ENCODE results near the gene ZMYND10. TPM values are rescaled to one million over a fixed set of nuclear protein-coding genes. Genes with fewer than 3 reads are reported as not detected.
A peak's percentile ranks its signal among the peaks of the same experiment; 100 is the strongest.

The ZMYND10 gene
- total and polyA plus RNA-seq, 10 donors = 0.56 to 2.2 (median 1.2) TPM; not detected in 1

GRCh38 chr3:50358911-50359759, 13.6 kb upstream of the ZMYND10 start, which contains the start of gene TMEM115:
TMEM115 (minus strand) TSS chr3:50359521; CDS start chr3:50359063, 458 bp downstream.
- peaks cover 29 to 60% (median 48%) of the 10 kb centered on the region in 6 donors for H3K4me1 ChIP-seq
- peak within 1 kb of the TSS; percentile 61 to 97 (median 86) for H3K4me3 ChIP-seq
- DNase-seq = peak; percentile 99
- H3K9me3 ChIP-seq = no peaks in the 10 kb centered on the region
- intact Hi-C loops (cut with DNase I; ENCODE audit: low total_unique reads) = no loop called here
- TF ChIP-seq POLR2A (IDR thresholded peaks at IDR 0.05) (peak in 2 of 3 donors; percentile 12 to 54), CTCF (IDR thresholded peaks at IDR 0.05 in 8 of 11, conservative IDR thresholded peaks at IDR 0.05 in 3 of 11) (peak in 1 of 11 experiments; percentile 23), POLR2AphosphoS5 (IDR thresholded peaks at IDR 0.05) (peak; percentile 91 to 95 (median 93))
- H3K36me3 ChIP-seq = peaks cover 0 to 45% (median 24%) of the 10 kb centered on the region in 6 donors
- no peaks in the 10 kb centered on the region for H3K27me3 ChIP-seq (replicated peaks in 1 of 7)
- peak within 1 kb of the TSS; percentile 70 to 93 (median 89) for H3K27ac ChIP-seq
- WGBS, 5 donors = 1 to 4% (median 2%) methylated on average over 19 to 64 of the region's 64 CpGs

- WGBS, 5 donors = 59 to 71% (median 62%) methylated on average over 17 to 24 of the region's 24 CpGs
- peaks cover 29 to 65% (median 51%) of the 10 kb centered on the region in 6 donors for H3K4me1 ChIP-seq
- no peaks in the 10 kb centered on the region for H3K9me3 ChIP-seq
- TF ChIP-seq POLR2AphosphoS5 (IDR thresholded peaks at IDR 0.05) (no peak), CTCF (IDR thresholded peaks at IDR 0.05 in 8 of 11, conservative IDR thresholded peaks at IDR 0.05 in 3 of 11) (no peak), POLR2A (IDR thresholded peaks at IDR 0.05) (no peak)
- H3K36me3 ChIP-seq = peaks cover 0 to 52% (median 31%) of the 10 kb centered on the region in 6 donors
- peak; percentile 84 for DNase-seq
- H3K27me3 ChIP-seq (replicated peaks in 1 of 7) = no peaks in the 10 kb centered on the region
- intact Hi-C loops (cut with DNase I; ENCODE audit: low total_unique reads) = no loop called here
- peak overlapping the region; percentile 61 to 97 (median 86) for H3K4me3 ChIP-seq
- peak overlapping the region; percentile 70 to 93 (median 89) for H3K27ac ChIP-seq
These were observed 12.9 kb upstream of the ZMYND10 start for GRCh38 chr3:50358355-50358910.

GRCh38 chr3:50357481-50357880, 11.9 kb upstream of the ZMYND10 start:
- intact Hi-C loops (cut with DNase I; ENCODE audit: low total_unique reads) = no loop called here
- no peaks in the 10 kb centered on the region for H3K9me3 ChIP-seq
- DNase-seq = no peak
- no peaks in the 10 kb centered on the region for H3K27me3 ChIP-seq (replicated peaks in 1 of 7)
- 60 to 94% (median 73%) methylated on average over 1 of the region's 1 CpG for WGBS, 5 donors
- peaks cover 0 to 62% (median 38%) of the 10 kb centered on the region in 6 donors for H3K36me3 ChIP-seq
- TF ChIP-seq POLR2A (IDR thresholded peaks at IDR 0.05) (no peak), CTCF (IDR thresholded peaks at IDR 0.05 in 8 of 11, conservative IDR thresholded peaks at IDR 0.05 in 3 of 11) (no peak), POLR2AphosphoS5 (IDR thresholded peaks at IDR 0.05) (no peak)
- H3K4me1 ChIP-seq = peaks cover 29 to 74% (median 57%) of the 10 kb centered on the region in 6 donors
- peak overlapping the region; percentile 61 to 97 (median 86) for H3K4me3 ChIP-seq
- H3K27ac ChIP-seq = peak overlapping the region in 5 of 8 donors; percentile 15 to 92 (median 90)
